ENCODE results near the gene TIGD3. TPM values are rescaled to one million over a fixed set of nuclear protein-coding genes. Genes with fewer than 3 reads are reported as not detected.

TIGD3 gene
- total and polyA plus RNA-seq, 2 of the 13 experiments (the other 11 are each of a cell fraction or from before 2014, with no cell fraction given) = 0.49 to 4.9 TPM

GRCh38 chr11:65386307-65387140 lies 32.0 kb downstream of the TIGD3 start, which contains the start of gene FRMD8 (continued):
- TF ChIP-seq DMTF1 (CRISPR knock-in tag; IDR thresholded peaks at IDR 0.05) (no peak), KMT2B (CRISPR knock-in tag; IDR thresholded peaks at IDR 0.05) (no peak; the same call in 1 of the 2 replicates), ZNF343 (CRISPR knock-in tag; IDR thresholded peaks at IDR 0.05) (peak; percentile 92), ZMYM4 (CRISPR knock-in tag; IDR thresholded peaks at IDR 0.05) (peak; percentile 38; the same call in 1 of the 2 replicates), REPIN1 (CRISPR knock-in tag; IDR thresholded peaks at IDR 0.05; ENCODE audit: borderline replicate concordance, low read depth) (peak; percentile 36; the same call in 1 of the 2 replicates), ZNF513 (CRISPR knock-in tag; conservative IDR thresholded peaks at IDR 0.05) (no peak), ISX (CRISPR knock-in tag; conservative IDR thresholded peaks at IDR 0.05) (no peak), ZNF768 (CRISPR knock-in tag; IDR thresholded peaks at IDR 0.05) (peak; percentile 59; the same call in 1 of the 2 replicates), ZNF335 (CRISPR knock-in tag; IDR thresholded peaks at IDR 0.05) (no peak), SAP130 (CRISPR knock-in tag; IDR thresholded peaks at IDR 0.05; ENCODE audit: low read depth) (peak; percentile 93), PITX1 (CRISPR knock-in tag; IDR thresholded peaks at IDR 0.05) (no peak; the same call in 1 of the 2 replicates), SCMH1 (CRISPR knock-in tag; IDR thresholded peaks at IDR 0.05; ENCODE audit: borderline replicate concordance) (no peak), ZNF770 (CRISPR knock-in tag; IDR thresholded peaks at IDR 0.05) (peak; percentile 60; the same call in 1 of the 2 replicates), RAD21 (CRISPR knock-in tag; IDR thresholded peaks at IDR 0.05) (peak; percentile 49), ZNF816 (CRISPR knock-in tag; IDR thresholded peaks at IDR 0.05; ENCODE audit: borderline replicate concordance) (peak; percentile 36; the same call in 1 of the 2 replicates), ATF2 (CRISPR knock-in tag; IDR thresholded peaks at IDR 0.05) (no peak), ZNF761 (CRISPR knock-in tag; conservative IDR thresholded peaks at IDR 0.05) (peak; percentile 84), ZNF589 (CRISPR knock-in tag; conservative IDR thresholded peaks at IDR 0.05) (no peak), ZNF619 (CRISPR knock-in tag; IDR thresholded peaks at IDR 0.05) (no peak; the same call in 1 of the 2 replicates), SIX1 (CRISPR knock-in tag; IDR thresholded peaks at IDR 0.05; ENCODE audit: borderline replicate concordance) (no peak), ATF5 (CRISPR knock-in tag; IDR thresholded peaks at IDR 0.05; ENCODE audit: low read depth) (peak; percentile 78; the same call in 1 of the 2 replicates), TCF7L2 (IDR thresholded peaks at IDR 0.05; ENCODE audit: low read depth, low read length) (no peak)
